SW480 (cell line): ENCODE data around the gene MYH7B.

ENCODE experiments used
- DNase-seq: peaks from one replicate; pipeline ENCODE4 v3.0.0-alpha.2; 2016; ENCODE audit warnings: low spot score

Gene MYH7B

GRCh38 chr20:34945315-34946077, 10.2 kb upstream of the MYH7B start:
- DNase-seq: no peak

GRCh38 chr20:34946661-34947060, 9.0 kb upstream of the MYH7B start:
- no peak for DNase-seq

- no peak for DNase-seq
Observed at GRCh38 chr20:34947336-34947735, 8.3 kb upstream of the MYH7B start.

- DNase-seq: no peak
Observed at GRCh38 chr20:34948030-34948429, 7.6 kb upstream of the MYH7B start.

GRCh38 chr20:34949120-34949519, 6.5 kb upstream of the MYH7B start:
- DNase-seq: no peak

- DNase-seq: no peak
Observed at GRCh38 chr20:34951252-34951651, 4.4 kb upstream of the MYH7B start.

- DNase-seq: no peak
Observed at GRCh38 chr20:34951652-34952051, 4.0 kb upstream of the MYH7B start.

GRCh38 chr20:34952671-34953070, 3.0 kb upstream of the MYH7B start:
- DNase-seq: no peak

GRCh38 chr20:34953960-34954359, 1.7 kb upstream of the MYH7B start:
- DNase-seq: no peak

- peak; percentile 73 for DNase-seq
Observed at GRCh38 chr20:34954904-34955230, 801 bp upstream of the MYH7B start.

- no peak for DNase-seq
Observed at GRCh38 chr20:34956041-34956458, 382 bp downstream of the MYH7B start.

GRCh38 chr20:34956751-34957472, 1.2 kb downstream of the MYH7B start:
- DNase-seq: no peak

GRCh38 chr20:34964486-34964885, 8.8 kb downstream of the MYH7B start:
- DNase-seq: no peak

GRCh38 chr20:34965051-34965450, 9.4 kb downstream of the MYH7B start:
- peak; percentile 93 for DNase-seq

- no peak for DNase-seq
Observed at GRCh38 chr20:34967421-34967820, 11.8 kb downstream of the MYH7B start.

- no peak for DNase-seq
Observed at GRCh38 chr20:34968042-34968775, 12.5 kb downstream of the MYH7B start.

GRCh38 chr20:34970193-34970840, 14.6 kb downstream of the MYH7B start:
- DNase-seq: no peak

GRCh38 chr20:34970846-34971560, 15.3 kb downstream of the MYH7B start:
- DNase-seq: peak; percentile 92

- peak; percentile 99 for DNase-seq
Observed at GRCh38 chr20:34971561-34972235, 16.0 kb downstream of the MYH7B start.

- DNase-seq: no peak
Observed at GRCh38 chr20:34974246-34974645, 18.6 kb downstream of the MYH7B start.

GRCh38 chr20:34976286-34976685, 20.6 kb downstream of the MYH7B start:
- no peak for DNase-seq
